HG03521 (cell line): ENCODE results near the gene EHD2.
"Not testable (repeated sequence)": the region's sequence is repeated elsewhere in the genome, so short reads cannot be mapped to it uniquely, and the experiment has no call there.

Experiments
- ATAC-seq: cut with Tn5 transposase; IDR thresholded peaks from one replicate; pipeline ENCODE4 v1.9.1; 2021; ENCODE audit warnings: mild to moderate bottlenecking, moderate library complexity; ENCODE audit not compliant: unreplicated experiment

EHD2 gene

DNA sequence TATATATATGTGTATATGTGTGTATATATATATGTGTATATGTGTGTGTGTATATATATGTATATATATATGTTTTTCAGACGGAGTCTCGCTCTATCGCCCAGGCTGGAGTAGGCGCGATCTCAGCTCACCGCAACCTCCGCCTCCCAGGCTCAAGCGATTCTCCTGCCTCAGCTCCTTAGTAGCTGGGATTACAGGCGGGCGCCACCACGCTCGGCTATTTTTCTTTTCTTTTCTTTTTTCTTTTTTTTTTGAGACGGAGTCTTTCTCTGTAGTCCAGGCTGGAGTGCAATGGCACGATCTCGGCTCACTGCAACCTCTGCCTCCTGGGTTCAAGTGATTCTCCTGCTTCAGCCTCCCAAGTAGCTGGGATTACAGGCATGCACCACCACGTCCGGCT lies 32.9 kb downstream of the EHD2 start:
- not testable (repeated sequence) for ATAC-seq

DNA sequence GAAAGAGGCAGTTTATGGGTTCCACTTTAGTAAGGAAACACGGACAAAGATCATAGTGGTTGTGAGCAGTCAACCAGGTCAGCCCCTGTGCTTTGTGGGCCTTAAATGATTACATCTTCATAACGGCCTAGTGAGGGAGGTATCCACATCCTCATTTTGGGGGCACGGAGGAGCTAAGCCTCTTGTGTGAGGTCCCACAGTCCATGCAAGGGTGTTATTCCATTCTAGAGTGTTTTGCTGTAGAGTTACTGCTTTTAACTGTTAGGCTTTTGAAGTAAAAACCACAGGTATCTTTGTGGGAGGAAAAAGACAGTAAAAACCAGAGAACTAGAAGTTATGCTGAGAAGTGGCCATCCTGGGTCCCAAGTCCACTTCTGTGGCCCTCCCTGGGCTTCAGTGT lies 36.1 kb downstream of the EHD2 start:
- no peak for ATAC-seq

DNA sequence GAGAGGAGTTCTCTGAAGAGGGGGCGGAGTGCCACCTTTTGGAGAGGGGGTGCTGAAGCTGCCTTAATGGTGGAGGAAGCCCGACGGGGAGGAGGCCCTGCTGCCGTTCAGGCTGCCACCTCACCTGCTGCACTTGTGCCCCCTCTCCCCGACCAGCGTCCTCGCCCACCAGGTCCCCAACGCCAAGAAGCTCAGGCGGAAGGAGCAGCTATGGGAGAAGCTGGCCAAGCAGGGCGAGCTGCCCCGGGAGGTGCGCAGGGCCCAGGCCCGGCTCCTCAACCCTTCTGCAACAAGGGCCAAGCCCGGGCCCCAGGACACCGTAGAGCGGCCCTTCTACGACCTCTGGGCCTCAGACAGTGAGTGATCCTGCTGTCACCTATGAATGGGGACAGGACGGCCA lies 37.5 kb downstream of the EHD2 start:
- ATAC-seq = no peak

DNA sequence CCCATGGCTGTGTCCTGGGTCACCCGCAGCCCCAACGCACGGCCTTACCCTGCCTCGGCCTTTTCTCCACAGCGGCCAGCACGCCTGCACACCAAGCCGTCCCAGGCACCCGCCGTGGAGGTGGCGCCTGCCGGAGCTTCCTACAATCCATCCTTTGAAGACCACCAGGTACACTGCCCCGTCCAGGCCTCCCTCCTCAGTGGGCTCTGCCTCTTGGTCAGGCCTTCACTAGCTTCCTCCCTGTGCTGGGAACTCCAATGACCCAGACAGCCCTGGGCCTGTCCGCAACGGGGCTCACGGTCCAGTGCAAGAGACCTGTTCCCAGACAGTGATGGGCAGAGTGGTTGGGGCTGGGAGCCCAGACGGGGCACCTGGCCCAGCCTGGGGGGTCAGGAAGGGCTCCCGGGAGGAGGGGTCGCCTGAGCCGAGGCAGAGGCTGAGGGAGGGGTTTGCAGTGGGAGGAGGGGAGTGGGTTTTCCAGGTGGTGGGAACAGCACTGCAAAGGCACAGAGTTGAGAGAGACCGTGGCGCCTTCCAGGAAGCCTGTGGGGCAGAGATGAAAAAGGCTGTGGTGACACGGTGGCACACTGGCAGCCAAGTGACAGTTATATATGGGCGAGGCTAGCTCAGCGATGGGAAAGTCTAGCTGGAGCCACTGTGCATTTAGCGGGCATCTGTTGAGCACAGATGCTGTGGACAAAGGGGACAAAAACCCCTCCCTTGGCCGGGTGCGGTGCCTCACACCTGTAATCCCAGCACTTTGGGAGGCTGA lies 39.4 kb downstream of the EHD2 start:
- no peak for ATAC-seq

DNA sequence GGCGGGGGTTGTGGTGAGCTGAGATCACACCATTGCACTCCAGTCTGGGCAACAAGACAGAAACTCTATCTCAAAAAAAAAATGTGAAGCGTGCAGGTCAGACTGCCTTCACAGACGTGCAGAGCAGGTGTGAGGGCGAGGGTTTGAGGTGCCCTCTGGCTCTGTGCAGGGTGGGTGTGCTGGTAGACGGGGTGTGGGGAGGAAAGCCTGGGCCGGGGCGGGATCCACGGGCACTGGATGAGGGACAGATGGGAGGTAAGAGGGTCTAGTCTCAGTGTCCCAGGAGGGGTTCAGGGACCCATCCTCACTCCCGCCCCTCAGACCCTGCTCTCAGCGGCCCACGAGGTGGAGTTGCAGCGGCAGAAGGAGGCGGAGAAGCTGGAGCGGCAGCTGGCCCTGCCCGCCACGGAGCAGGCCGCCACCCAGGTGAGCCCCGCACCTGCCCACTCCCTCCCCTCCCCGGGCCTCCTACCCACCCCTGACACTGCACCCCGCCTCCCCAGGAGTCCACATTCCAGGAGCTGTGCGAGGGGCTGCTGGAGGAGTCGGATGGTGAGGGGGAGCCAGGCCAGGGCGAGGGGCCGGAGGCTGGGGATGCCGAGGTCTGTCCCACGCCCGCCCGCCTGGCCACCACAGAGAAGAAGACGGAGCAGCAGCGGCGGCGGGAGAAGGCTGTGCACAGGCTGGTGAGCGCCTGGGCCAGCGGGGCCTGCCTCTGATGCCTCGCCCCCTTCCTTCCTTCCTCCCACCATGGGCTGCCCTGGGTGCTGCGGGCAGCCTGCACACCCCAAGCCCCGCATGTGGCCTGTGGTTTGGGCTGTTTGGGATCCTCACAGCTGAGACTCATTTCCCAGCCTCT lies 41.2 kb downstream of the EHD2 start:
- no peak for ATAC-seq

DNA sequence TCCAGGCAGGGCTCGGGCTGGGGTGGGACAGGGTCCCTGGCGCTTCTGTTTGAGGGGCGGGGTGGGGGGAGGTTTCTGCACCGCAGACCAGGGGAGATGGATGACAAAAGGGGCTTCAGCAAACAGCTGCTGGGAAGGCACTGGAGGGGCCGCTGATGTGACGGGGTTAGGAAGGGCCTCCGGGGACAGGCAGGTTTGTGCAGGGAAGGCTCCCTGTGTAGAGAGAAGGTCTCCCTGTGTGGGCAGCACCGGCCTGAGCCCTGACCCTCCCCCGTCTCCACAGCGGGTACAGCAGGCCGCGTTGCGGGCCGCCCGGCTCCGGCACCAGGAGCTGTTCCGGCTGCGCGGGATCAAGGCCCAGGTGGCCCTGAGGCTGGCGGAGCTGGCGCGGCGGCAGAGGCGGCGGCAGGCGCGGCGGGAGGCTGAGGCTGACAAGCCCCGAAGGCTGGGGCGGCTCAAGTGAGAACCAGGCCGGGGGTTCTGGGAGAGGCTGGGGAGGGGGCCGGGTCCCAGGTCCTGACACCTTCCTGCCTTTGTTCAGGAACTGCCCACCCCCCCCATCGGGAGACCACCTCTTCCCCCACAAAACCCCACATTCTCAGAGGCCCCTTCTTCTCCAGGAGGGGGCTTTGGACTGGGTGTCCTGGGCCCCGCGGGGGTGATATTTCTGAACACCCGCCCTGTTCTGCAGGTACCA lies 42.0 kb downstream of the EHD2 start:
- no peak for ATAC-seq

DNA sequence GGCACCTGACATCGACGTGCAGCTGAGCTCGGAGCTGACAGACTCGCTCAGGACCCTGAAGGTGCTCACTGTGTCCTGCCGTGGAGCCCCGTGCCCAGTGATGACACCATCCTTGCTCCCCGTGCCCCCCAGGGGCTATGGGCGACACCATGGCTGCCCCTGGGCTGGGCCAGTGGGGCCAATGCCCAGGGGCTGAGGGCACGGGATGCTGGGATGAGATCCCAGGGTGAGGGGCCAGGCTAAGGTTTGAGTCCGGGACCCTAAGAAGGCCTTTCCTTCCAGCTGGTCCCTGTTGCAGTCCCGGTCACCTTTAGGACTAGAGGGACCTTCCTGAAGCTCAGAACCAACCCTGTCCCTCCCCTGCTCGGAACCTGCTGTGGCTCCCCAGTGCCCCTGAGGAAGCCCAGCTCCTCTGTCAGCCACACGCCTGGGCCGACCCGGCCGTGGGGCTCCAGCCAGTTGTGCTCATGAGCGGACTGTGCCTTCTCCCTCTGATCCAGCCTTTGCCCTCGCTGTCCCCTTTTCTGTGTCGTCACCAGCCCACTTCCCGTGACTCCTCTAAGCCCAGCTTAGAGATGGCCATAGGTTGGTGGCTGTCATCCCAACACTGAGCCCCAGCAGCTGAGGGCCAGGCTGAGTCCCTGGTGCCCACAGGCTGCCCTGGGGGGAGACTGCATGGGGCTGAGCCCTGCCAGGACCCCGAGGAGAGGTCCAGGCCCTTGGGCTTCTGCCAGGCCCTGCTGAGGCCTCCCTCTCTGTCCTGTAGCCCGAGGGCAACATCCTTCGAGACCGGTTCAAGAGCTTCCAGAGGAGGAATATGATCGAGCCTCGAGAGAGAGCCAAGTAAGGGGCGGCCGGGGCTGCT lies 42.8 kb downstream of the EHD2 start:
- no peak for ATAC-seq

DNA sequence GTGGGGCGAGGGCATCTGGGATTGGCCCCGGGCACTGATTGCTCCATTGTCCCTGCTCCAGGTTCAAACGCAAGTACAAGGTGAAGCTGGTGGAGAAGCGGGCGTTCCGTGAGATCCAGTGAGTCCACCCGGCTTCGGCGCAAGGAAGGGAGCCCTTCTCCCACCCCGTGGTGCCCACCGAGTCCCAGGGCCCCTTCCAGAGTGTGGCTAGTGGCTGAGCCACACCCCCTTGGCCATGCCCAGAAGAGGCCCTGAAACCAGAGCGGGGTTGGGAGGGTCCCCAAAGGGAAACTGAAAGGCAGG lies 43.4 kb downstream of the EHD2 start:
- no peak for ATAC-seq

DNA sequence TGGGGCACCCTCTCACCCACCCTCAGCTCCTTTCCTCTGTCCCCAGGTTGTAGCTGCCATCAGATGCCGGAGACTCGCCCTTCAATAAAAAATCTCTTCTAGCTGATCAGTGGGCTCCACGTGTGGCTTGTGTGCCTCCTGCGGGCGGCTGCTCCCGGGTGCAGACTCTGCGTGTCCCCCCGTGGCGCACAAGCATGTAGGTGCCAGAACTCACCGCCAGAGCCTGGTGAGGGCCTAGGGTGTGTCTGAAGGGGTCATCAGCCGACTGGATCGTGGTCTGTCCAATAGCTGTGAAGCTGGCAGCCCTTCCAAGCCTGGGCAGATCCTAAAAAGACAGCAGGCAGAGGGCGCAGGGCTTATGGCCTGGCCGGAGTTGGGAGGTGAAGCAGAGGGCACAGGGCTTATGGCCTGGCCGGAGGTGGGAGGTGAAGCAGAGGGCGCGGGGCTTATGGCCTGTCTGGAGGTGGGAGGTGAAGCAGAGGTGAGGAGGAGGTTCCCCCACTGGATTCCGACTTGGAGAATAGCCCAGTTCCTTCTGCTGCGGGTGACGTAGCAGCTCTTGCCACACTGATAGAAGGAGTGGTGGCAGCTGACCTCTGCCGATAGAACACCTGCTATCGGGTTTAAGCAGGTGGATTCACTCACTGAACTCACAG lies 43.9 kb downstream of the EHD2 start:
- ATAC-seq = no peak

DNA sequence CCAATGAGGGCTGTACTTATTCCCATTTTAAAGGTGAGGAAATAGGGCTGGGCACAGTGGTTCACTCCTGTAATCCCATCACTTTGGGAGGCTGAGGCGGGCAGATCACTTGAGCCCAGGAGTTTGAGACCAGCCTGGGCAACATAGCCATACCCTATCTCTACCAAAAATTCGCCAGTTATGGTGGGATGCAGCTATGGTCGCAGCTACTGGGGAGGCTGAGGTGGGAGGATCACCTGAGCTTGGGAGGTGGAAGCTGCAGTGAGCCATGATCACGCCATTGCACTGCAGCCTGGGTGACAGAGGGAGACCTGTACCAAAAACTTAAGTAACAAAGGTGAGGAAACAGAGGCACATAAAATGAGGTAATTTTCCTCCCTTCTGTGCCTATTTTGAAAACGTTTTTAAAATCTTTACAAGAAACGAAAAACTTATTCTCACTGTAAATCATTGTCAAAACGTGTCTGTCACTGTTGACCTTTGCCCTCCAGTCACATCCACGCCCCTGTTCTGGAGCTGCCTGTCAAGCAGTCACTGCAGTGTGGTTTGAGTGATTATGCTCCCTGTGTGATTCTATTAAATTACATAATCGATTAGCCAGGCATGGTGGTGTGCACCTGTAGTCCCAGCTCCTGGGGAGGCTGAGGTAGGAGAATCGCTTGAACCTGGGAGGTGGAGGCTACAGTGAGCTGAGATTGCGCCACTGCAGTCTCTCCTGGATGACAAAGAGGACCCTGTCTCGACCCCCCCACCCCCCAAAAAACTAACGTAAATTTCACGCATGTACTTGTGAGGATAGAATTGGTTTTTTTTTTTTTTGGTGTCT lies 44.6 kb downstream of the EHD2 start:
- ATAC-seq = no peak

DNA sequence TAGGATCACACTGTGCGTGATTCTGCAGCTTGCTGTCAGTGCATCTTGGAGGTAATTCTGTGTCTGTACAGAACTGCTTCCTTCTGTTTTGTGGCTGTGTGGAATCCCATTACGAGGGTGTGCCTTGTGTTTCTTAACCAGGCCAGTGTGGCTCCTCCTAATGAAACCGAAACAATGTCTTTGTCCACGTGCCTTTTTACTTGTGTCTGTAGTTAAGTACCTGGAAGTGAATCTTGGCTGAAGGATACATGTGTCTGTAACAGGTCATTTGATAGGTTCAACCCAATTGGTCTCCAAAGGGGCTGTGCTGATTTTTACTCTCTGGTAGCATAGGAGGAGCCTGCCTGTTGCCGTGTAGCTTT lies 45.2 kb downstream of the EHD2 start:
- no peak for ATAC-seq

DNA sequence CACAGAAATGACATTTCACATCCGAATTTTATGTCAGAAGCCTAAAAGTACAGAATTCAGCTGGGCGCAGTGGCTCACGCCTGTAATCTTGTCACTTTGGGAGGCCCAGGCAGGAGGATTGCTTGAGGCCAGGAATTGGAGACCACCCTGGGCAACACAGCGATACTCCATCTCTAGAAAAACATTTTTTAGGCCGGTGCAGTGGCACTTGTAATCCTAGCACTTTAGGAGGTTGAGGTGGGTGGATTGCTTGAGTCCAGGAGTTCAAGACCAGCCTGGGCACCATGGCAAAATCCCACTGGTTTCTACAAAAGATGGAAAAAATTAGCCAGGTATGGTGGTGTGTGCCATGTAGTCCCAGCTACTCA lies 47.4 kb downstream of the EHD2 start:
- ATAC-seq = no peak

DNA sequence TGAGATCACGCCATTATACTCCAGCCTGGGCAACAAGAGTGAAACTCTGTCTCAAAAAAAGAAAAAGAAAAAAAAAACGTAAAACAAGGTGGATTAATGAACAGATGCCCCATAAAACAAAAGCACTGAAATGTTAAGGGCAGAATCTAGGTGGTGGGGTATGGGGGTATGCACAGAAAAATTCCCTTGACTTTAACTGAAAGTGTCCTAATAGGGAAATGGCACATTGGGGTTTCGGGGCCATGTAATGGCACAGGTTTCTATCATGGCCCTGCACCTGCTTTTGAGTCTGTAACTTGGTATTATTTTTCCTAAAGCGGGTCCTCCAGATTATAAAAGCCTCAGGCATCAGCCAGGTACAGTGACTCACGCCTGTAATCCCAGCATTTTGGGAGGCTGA lies 48.3 kb downstream of the EHD2 start:
- no peak for ATAC-seq

DNA sequence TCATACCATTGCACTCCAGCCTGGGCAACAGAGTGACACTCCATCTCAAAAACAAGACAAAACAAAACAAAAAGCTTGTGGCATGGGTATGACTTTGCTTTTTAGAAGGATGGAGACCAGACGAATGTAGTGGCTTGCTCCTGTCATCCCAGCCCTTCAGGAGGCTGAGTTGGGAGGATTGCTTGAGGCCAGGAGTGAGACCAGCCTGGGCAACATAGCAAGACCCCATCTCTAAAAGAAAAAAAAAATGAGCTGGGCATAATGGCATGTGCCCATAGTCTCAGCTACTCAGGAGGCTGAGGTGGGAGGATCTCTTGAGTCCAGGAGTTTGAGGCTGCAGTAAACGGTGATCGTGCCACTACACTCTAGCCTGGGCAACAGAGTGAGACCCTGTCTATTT lies 48.9 kb downstream of the EHD2 start:
- no peak for ATAC-seq

DNA sequence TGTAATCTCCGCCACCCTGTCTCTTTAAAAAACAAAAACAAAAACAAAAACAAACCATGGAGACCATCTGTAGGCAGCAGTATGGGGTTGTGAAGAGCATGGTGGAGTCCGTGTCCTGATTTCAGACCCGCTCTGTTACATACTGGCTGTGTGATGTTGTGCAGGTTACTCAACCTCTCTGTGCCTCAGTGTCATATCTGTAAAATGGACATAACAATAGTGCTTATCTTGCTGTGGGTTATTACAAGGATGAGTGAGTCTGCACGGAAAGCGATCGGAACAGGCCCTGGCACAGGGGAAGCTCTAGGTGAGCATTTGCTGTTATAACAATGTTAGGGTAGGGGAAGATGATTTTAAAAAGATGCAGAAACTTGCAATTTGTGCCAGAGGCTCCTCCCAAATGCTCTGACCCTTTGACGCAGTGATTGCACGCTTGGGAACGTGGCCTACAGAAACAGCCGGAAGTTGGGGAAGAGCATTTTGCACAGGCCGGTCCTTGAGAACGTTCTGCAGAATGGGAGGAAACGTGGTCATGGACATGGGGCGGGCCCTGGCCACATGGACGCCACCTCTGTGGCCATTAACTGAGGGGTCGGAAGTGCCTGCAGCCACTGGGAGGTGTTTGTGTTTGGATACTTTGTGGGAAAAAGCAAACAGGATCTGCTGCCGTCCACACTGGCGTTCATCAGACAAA lies 49.5 kb downstream of the EHD2 start:
- no peak for ATAC-seq

DNA sequence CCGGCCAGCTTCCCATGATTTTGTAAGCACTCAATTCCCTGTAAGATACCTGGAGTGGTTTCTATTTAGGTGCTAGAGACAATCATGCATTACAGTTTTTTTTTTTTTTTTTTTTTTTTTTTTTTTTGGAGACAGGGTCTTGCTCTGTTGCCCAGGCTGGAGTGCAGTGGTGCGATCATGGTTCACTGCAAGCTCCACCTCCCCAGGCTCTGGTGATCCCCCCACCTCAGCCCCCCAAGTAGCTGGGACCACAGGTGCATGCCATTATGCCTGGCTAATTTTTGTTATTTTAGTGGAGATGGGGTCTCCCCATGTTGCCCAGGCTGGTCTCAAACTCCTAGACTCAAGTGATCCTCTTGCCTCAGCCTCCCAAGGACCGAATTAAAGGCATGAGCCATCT lies 51.5 kb downstream of the EHD2 start:
- ATAC-seq = not testable (repeated sequence)

DNA sequence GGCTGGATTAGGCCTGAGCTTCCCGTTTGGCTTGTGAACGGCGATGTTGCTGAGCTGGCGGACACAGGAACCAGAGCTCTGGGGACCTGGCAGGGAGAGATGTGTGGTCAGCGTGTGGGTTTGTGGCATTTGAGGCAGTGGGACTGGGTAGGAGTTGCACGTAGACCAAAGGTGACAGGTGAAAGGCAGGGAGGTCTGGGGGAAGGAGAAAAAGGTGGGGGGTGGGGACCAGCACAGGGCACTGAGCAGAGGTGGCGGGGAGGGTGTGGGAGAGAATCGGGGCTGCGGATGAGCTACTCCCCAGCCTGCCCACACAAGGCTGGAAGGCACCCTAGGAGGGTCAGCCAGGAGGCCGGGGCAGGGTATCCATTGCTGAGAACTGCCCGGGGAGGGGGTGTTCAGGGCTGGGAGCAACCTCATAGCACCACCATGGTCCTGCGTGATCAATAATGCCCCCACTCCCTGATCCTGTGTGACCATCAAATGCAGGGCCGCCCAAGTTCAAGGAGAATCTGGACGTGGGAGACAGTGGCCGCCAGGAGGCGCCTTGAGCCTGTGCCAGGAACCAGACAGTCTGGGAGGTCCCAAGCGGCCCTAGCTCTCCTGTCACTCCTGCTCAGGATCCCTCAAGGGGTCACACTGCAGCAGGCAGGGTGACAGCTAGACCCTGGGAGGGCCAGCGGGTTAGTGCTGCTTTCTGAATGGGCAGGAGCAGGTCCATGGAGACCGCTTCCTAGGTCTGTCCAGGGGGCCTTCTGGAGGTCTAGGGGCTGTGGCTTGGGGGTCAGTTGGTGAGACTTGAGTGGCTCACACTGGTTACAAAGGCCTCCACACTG lies 52.5 kb downstream of the EHD2 start:
- no peak for ATAC-seq

DNA sequence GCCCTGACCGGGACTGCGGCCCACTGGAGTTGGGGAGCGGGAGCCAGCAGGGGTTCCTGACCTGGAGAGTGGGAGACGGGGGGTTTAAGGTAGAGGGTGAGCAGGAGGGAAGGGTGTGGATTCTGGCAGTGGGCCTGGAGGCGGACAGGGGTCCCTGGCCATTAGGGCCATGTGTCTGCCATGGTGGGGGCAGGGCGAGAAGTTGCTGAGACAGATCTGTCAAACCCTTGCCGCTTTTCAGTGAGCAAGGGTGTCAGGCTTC lies 53.1 kb downstream of the EHD2 start:
- no peak for ATAC-seq

DNA sequence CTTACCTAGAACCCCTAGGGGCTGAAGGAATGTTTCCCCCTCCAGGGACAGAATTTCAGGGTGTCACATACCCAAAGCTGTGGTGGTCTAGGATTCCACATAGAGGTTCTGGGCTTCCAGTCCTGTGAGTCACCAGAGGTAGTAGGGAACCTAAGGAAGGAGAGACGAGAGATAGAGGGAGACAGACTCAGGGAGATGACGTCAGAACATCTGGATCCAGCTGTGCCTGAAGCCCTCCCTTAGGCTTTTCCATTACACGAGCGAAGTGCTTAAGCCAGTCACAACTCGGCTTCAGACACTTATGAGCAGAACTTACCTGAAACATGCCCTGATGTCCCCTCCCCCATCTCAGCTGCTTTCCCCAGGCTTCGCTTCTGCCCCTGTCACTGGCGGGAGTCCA lies 53.4 kb downstream of the EHD2 start:
- ATAC-seq = no peak
